Measurements from ENCODE around the gene COMMD9. TPM values are rescaled to one million over a fixed set of nuclear protein-coding genes. Genes with fewer than 3 reads are reported as not detected.

Gene COMMD9
- total RNA-seq, 1 donor from 2014 or later, result 27.0 TPM

GRCh38 chr11:36266767-36267166 is 22.5 kb downstream of the COMMD9 start:
- Histone ChIP-seq H3K27me3 (no peaks in the 10 kb centered on the region), H3K79me2 (ENCODE audit: low read depth) (no peaks in the 10 kb centered on the region), H3K27ac (no peak overlapping the region), H3K4me2 (no peak overlapping the region), H3K4me1 (peaks cover 5% of the 10 kb centered on the region), H3K4me3 (no peak overlapping the region), H3K9me3 (ENCODE audit: low read depth) (no peaks in the 10 kb centered on the region), H3F3A (ENCODE audit: low read depth) (no peaks in the 10 kb centered on the region), H2AFZ (replicated peaks) (no peak overlapping the region), H3K9ac (no peak overlapping the region), H4K20me1 (ENCODE audit: low read depth) (no peaks in the 10 kb centered on the region), H3K36me3 (no peaks in the 10 kb centered on the region)
- Mint-ChIP-seq H3K27me3 (ENCODE audit: insufficient read depth, low read depth) (peaks cover 3% of the 10 kb centered on the region), H3K27ac (peak overlapping the region; percentile 80), H3K4me1 (peaks cover 20% of the 10 kb centered on the region), H3K9me3 (peaks cover 4% of the 10 kb centered on the region), H3K36me3 (peaks cover 22% of the 10 kb centered on the region), H3K4me3 (no peak overlapping the region)
- TF ChIP-seq EZH2phosphoT487 (IDR thresholded peaks at IDR 0.05) (no peak), CTCF (IDR thresholded peaks at IDR 0.05) (no peak)
- no peak for DNase-seq (ENCODE audit: low spot score)

GRCh38 chr11:36265793-36266628 is 23.2 kb downstream of the COMMD9 start:
- H3K4me1 ChIP-seq, result peaks cover 5% of the 10 kb centered on the region
- peaks cover 4% of the 10 kb centered on the region for H3K9me3 Mint-ChIP-seq
- H3K79me2 ChIP-seq (ENCODE audit: low read depth), result no peaks in the 10 kb centered on the region
- peaks cover 24% of the 10 kb centered on the region for H3K4me1 Mint-ChIP-seq
- H3K27me3 Mint-ChIP-seq (ENCODE audit: insufficient read depth, low read depth), result peaks cover 3% of the 10 kb centered on the region
- no peak overlapping the region for H3K27ac ChIP-seq
- no peak overlapping the region for H3K4me3 Mint-ChIP-seq
- H3K36me3 ChIP-seq, result no peaks in the 10 kb centered on the region
- no peak overlapping the region for H3K4me2 ChIP-seq
- DNase-seq (ENCODE audit: low spot score), result peak; percentile 84
- peaks cover 15% of the 10 kb centered on the region for H3K36me3 Mint-ChIP-seq
- H3K27ac Mint-ChIP-seq, result peak overlapping the region; percentile 89
- no peaks in the 10 kb centered on the region for H3K9me3 ChIP-seq (ENCODE audit: low read depth)
- no peak overlapping the region for H3K9ac ChIP-seq
- H3F3A ChIP-seq (ENCODE audit: low read depth), result no peaks in the 10 kb centered on the region
- H4K20me1 ChIP-seq (ENCODE audit: low read depth), result no peaks in the 10 kb centered on the region
- H2AFZ ChIP-seq (replicated peaks), result peak overlapping the region; percentile 70
- H3K27me3 ChIP-seq, result no peaks in the 10 kb centered on the region
- no peak overlapping the region for H3K4me3 ChIP-seq
- peak; percentile 97 for TF ChIP-seq CTCF (IDR thresholded peaks at IDR 0.05)
- no peak for TF ChIP-seq EZH2phosphoT487 (IDR thresholded peaks at IDR 0.05)

GRCh38 chr11:36264973-36265344 is 24.3 kb downstream of the COMMD9 start:
- H3K4me1 ChIP-seq, result peaks cover 5% of the 10 kb centered on the region
- no peaks in the 10 kb centered on the region for H3K9me3 ChIP-seq (ENCODE audit: low read depth)
- H2AFZ ChIP-seq (replicated peaks), result no peak overlapping the region
- TF ChIP-seq EZH2 (IDR thresholded peaks at IDR 0.05), result no peak
- TF ChIP-seq CTCF (IDR thresholded peaks at IDR 0.05), result no peak
- no peak for TF ChIP-seq EZH2phosphoT487 (IDR thresholded peaks at IDR 0.05)
- H3K4me3 ChIP-seq, result no peak overlapping the region
- no peaks in the 10 kb centered on the region for H3K79me2 ChIP-seq (ENCODE audit: low read depth)
- no peak for DNase-seq (ENCODE audit: low spot score)
- Mint-ChIP-seq H3K36me3 (peaks cover 7% of the 10 kb centered on the region), H3K9me3 (peaks cover 2% of the 10 kb centered on the region), H3K4me3 (no peak overlapping the region), H3K27me3 (ENCODE audit: insufficient read depth, low read depth) (no peaks in the 10 kb centered on the region), H3K27ac (no peak overlapping the region), H3K4me1 (peaks cover 30% of the 10 kb centered on the region)
- no peaks in the 10 kb centered on the region for H3K27me3 ChIP-seq
- no peak overlapping the region for H3K4me2 ChIP-seq
- H3K27ac ChIP-seq, result no peak overlapping the region
- no peak overlapping the region for H3K9ac ChIP-seq
- H4K20me1 ChIP-seq (ENCODE audit: low read depth), result no peaks in the 10 kb centered on the region
- no peaks in the 10 kb centered on the region for H3K36me3 ChIP-seq
- H3F3A ChIP-seq (ENCODE audit: low read depth), result no peaks in the 10 kb centered on the region
